ENCODE measurements around the gene ITFG2. TPM values are rescaled to one million over a fixed set of nuclear protein-coding genes. Genes with fewer than 3 reads are reported as not detected.

The ITFG2 gene
- total RNA-seq, 1 donor from 2014 or later = 41.8 TPM

- H3K27me3 Mint-ChIP-seq = peaks cover 6% of the 10 kb centered on the region
- H3K9me3 Mint-ChIP-seq = no peaks in the 10 kb centered on the region
- peak within 1 kb of the TSS; percentile 65 for H3K4me3 Mint-ChIP-seq
- TF ChIP-seq CTCF (conservative IDR thresholded peaks at IDR 0.05) = no peak
- H3K27ac Mint-ChIP-seq = peak within 1 kb of the TSS; percentile 66
- H3K36me3 Mint-ChIP-seq = peaks cover 26% of the 10 kb centered on the region
- peaks cover 21% of the 10 kb centered on the region for H3K4me1 Mint-ChIP-seq (ENCODE audit: unreplicated experiment)
- no peak for DNase-seq (ENCODE audit: extremely low spot score, unreplicated experiment)
These were observed 22.4 kb downstream of the ITFG2 start, which contains the start of gene NRIP2 for GRCh38 chr12:2834581-2835491. Gene NRIP2 (minus strand): TSS chr12:2835035. CDS start chr12:2834983, 52 bp downstream.

GRCh38 chr12:2835691-2836403, 23.4 kb downstream of the ITFG2 start:
- peaks cover 21% of the 10 kb centered on the region for H3K4me1 Mint-ChIP-seq (ENCODE audit: unreplicated experiment)
- H3K4me3 Mint-ChIP-seq = no peak overlapping the region
- H3K9me3 Mint-ChIP-seq = no peaks in the 10 kb centered on the region
- TF ChIP-seq CTCF (conservative IDR thresholded peaks at IDR 0.05) = no peak
- no peak for DNase-seq (ENCODE audit: extremely low spot score, unreplicated experiment)
- H3K36me3 Mint-ChIP-seq = peaks cover 21% of the 10 kb centered on the region
- H3K27me3 Mint-ChIP-seq = peaks cover 6% of the 10 kb centered on the region
- H3K27ac Mint-ChIP-seq = no peak overlapping the region

- peaks cover 19% of the 10 kb centered on the region for H3K36me3 Mint-ChIP-seq
- H3K27ac Mint-ChIP-seq = no peak overlapping the region
- no peak for TF ChIP-seq CTCF (conservative IDR thresholded peaks at IDR 0.05)
- no peaks in the 10 kb centered on the region for H3K9me3 Mint-ChIP-seq
- H3K4me3 Mint-ChIP-seq = no peak overlapping the region
- peaks cover 21% of the 10 kb centered on the region for H3K4me1 Mint-ChIP-seq (ENCODE audit: unreplicated experiment)
- no peak for DNase-seq (ENCODE audit: extremely low spot score, unreplicated experiment)
- H3K27me3 Mint-ChIP-seq = peaks cover 6% of the 10 kb centered on the region
These were observed 24.1 kb downstream of the ITFG2 start for GRCh38 chr12:2836574-2836973.

- H3K4me1 Mint-ChIP-seq (ENCODE audit: unreplicated experiment) = peaks cover 12% of the 10 kb centered on the region
- H3K27ac Mint-ChIP-seq = no peak overlapping the region
- H3K9me3 Mint-ChIP-seq = no peaks in the 10 kb centered on the region
- no peak for DNase-seq (ENCODE audit: extremely low spot score, unreplicated experiment)
- H3K36me3 Mint-ChIP-seq = peaks cover 18% of the 10 kb centered on the region
- no peak for TF ChIP-seq CTCF (conservative IDR thresholded peaks at IDR 0.05)
- no peak overlapping the region for H3K4me3 Mint-ChIP-seq
- no peaks in the 10 kb centered on the region for H3K27me3 Mint-ChIP-seq
These were observed 28.7 kb downstream of the ITFG2 start for GRCh38 chr12:2841056-2841650.

- H3K27ac Mint-ChIP-seq = no peak overlapping the region
- no peak overlapping the region for H3K4me3 Mint-ChIP-seq
- peaks cover 16% of the 10 kb centered on the region for H3K4me1 Mint-ChIP-seq (ENCODE audit: unreplicated experiment)
- TF ChIP-seq CTCF (conservative IDR thresholded peaks at IDR 0.05) = no peak
- DNase-seq (ENCODE audit: extremely low spot score, unreplicated experiment) = no peak
- H3K36me3 Mint-ChIP-seq = peaks cover 22% of the 10 kb centered on the region
- no peaks in the 10 kb centered on the region for H3K9me3 Mint-ChIP-seq
- no peaks in the 10 kb centered on the region for H3K27me3 Mint-ChIP-seq
These were observed 30.5 kb downstream of the ITFG2 start for GRCh38 chr12:2842948-2843347.

Measured in type B pancreatic cell (in vitro differentiated cells).